Upper lobe of left lung (tissue), 6 donors: Measurements from ENCODE around the gene COMMD6. TPM values are rescaled to one million over a fixed set of nuclear protein-coding genes. Genes with fewer than 3 reads are reported as not detected.
A peak's percentile ranks its signal among the peaks of the same experiment; 100 is the strongest.

Experiments
- ATAC-seq, 2 donors: fragments of 200-7000 bp; cut with Tn5 transposase; one replicate each; pipeline ENCODE4 v1.9.1; 2022; ENCODE audit warnings: mild to moderate bottlenecking in 2 of 2, moderate library complexity in 2 of 2; ENCODE audit not compliant: low FRiP score in 2 of 2
- DNase-seq, 2 donors: peaks; one replicate each; pipeline ENCODE4 v3.0.0-alpha.2; 2019 to 2020
- H3K27ac ChIP-seq, 4 donors: fragments of 200-600 bp; sonication (generic); one replicate each; pipeline ENCODE4 v1.5.1; 2016 to 2019
- H3K27me3 ChIP-seq, 4 donors: fragments of 200-600 bp; sonication (generic); one replicate each; pipeline ENCODE4 v1.5.1; 2017 to 2019
- H3K36me3 ChIP-seq, 4 donors: fragments of 200-600 bp; sonication (generic); one replicate each; pipeline ENCODE4 v1.5.1; 2016 to 2019
- H3K4me1 ChIP-seq, 4 donors: fragments of 200-600 bp; sonication (generic); one replicate each; pipeline ENCODE4 v1.5.1; 2018 to 2019
- H3K4me3 ChIP-seq, 4 donors: fragments of 200-600 bp; sonication (generic); one replicate each; pipeline ENCODE4 v1.5.1; 2017 to 2019; ENCODE audit warnings: mild to moderate bottlenecking in 2 of 4, moderate library complexity in 1 of 4
- H3K9me3 ChIP-seq, 4 donors: fragments of 200-600 bp; sonication (generic); one replicate each; pipeline ENCODE4 v1.5.1; 2018 to 2019
- EP300 ChIP-seq, 4 donors: sonication (generic); formaldehyde crosslinking; IDR thresholded peaks; one replicate each; pipeline ENCODE4 v1.5.1; 2017; ENCODE audit warnings: antibody characterized with exemption in 4 of 4, control low read depth in 2 of 4
- POLR2A ChIP-seq, 4 donors: fragments of 450-650 bp; IDR thresholded peaks; one replicate each; pipeline ENCODE4 v1.5.1; 2016 to 2017; ENCODE audit warnings: antibody characterized with exemption in 4 of 4, mild to moderate bottlenecking in 2 of 4
- POLR2AphosphoS5 ChIP-seq, 2 donors: sonication (generic); formaldehyde crosslinking; IDR thresholded peaks; one replicate each; pipeline ENCODE4 v1.5.1; 2017; ENCODE audit warnings: antibody characterized with exemption in 2 of 2
- WGBS, 2 donors: methylation state at CpG; one replicate each; pipeline ENCODE4 v1.1.5; 2017 to 2018; 5-methylcytosine and 5-hydroxymethylcytosine counted together
- total RNA-seq, 6 donors: library from RNA; depleted of rRNA in 4 of 6; stranded (reverse); fragments of >200 nt in 4 of 6; gene quantifications; one replicate each; pipeline versions ENCODE4 v1.1.0 to v1.2.1, GENCODE V29; 2016 to 2021
- TF ChIP-seq, protein P1 (sequence below), 6 experiments: fragments of 450-650 bp in 4 of 6; fragments of 200-600 bp in 2 of 6; sonication (generic) in 2 of 6; IDR thresholded peaks; one replicate each; pipeline ENCODE4 v1.5.1; 2016 to 2019; ENCODE audit warnings: antibody characterized with exemption in 6 of 6
- donor health status: DM: no; HTN: no; CAD: no; lungs with moderate emphysema.
- donor health status: DM: no; HTN: yes; CAD: no; lungs with severe emphysema.

The COMMD6 gene
- total RNA-seq, 6 donors from 2014 or later = 9.0 to 134 (median 63.8) TPM

DNA sequence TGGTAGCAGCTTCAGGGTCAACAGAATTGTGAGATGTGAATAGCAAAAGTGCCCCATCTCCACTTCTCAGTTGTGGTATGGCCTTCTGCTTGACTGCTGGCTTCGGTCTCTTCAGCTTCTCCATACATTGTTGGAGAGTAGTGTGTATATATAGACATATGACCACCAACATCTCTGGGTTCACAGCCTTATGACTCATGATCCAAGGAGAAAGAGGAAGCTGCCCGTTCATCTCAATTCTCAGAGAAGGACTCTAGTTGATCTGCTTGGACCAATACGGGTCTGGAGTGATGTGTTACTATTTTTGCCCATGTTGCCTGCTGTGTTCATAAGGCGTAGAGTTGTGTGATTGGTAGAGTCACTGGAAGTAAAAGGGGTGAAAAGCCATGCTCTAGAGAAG lies 3.6 kb upstream of the COMMD6 start:
- Histone ChIP-seq H3K9me3 (no peaks in the 10 kb centered on the region), H3K27me3 (no peaks in the 10 kb centered on the region), H3K27ac (no peak overlapping the region), H3K4me3 (no peak overlapping the region), H3K4me1 (peaks cover 9 to 13% (median 11%) of the 10 kb centered on the region in 4 donors), H3K36me3 (no peaks in the 10 kb centered on the region)
- ATAC-seq (peak in 1 of 2 donors; percentile 30), DNase-seq (peak in 1 of 2 donors; percentile 27)
- WGBS, 2 donors = 78 to 79% methylated on average over 4 of the region's 4 CpGs
- TF ChIP-seq POLR2AphosphoS5 (IDR thresholded peaks at IDR 0.05) (no peak), POLR2A (IDR thresholded peaks at IDR 0.05) (no peak), EP300 (IDR thresholded peaks at IDR 0.05) (no peak)
- TF ChIP-seq, protein P1, sequence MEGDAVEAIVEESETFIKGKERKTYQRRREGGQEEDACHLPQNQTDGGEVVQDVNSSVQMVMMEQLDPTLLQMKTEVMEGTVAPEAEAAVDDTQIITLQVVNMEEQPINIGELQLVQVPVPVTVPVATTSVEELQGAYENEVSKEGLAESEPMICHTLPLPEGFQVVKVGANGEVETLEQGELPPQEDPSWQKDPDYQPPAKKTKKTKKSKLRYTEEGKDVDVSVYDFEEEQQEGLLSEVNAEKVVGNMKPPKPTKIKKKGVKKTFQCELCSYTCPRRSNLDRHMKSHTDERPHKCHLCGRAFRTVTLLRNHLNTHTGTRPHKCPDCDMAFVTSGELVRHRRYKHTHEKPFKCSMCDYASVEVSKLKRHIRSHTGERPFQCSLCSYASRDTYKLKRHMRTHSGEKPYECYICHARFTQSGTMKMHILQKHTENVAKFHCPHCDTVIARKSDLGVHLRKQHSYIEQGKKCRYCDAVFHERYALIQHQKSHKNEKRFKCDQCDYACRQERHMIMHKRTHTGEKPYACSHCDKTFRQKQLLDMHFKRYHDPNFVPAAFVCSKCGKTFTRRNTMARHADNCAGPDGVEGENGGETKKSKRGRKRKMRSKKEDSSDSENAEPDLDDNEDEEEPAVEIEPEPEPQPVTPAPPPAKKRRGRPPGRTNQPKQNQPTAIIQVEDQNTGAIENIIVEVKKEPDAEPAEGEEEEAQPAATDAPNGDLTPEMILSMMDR (IDR thresholded peaks at IDR 0.05) = no peak

GRCh38 chr13:75533861-75534260 lies 3.8 kb downstream of the COMMD6 start:
- Histone ChIP-seq H3K4me1 (peaks cover 11 to 13% (median 12%) of the 10 kb centered on the region in 4 donors), H3K9me3 (no peaks in the 10 kb centered on the region), H3K27me3 (no peaks in the 10 kb centered on the region), H3K4me3 (no peak overlapping the region), H3K36me3 (peaks cover 0 to 14% (median 0%) of the 10 kb centered on the region in 4 donors), H3K27ac (no peak overlapping the region)
- WGBS, 2 donors = 90 to 92% methylated on average over 1 of the region's 1 CpG
- ATAC-seq = no peak
- no peak for DNase-seq
- TF ChIP-seq EP300 (IDR thresholded peaks at IDR 0.05) (no peak), POLR2A (IDR thresholded peaks at IDR 0.05) (no peak), POLR2AphosphoS5 (IDR thresholded peaks at IDR 0.05) (no peak)
- TF ChIP-seq, protein P1 (IDR thresholded peaks at IDR 0.05) = no peak

DNA sequence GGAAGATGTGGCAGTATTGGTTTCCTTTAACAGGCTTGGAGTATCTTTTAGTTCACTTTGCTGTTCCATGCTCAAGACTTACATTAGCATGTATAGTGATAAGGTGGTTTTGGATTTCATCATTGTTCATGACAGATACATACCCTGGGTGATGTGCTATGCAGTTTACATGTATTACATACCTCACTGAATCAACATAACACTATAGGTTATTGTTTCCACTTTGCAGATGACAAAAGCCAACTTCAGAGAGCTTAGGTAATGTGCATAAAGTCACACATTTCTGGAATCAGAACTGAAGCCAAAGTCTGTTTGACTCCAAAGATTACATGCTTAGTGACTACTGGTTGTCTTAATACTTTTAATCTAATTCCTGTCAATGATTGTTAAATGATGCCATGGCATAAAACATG lies 7.1 kb downstream of the COMMD6 start:
- peaks cover 0 to 34% (median 2%) of the 10 kb centered on the region in 4 donors for H3K36me3 ChIP-seq
- no peak for DNase-seq
- no peak for ATAC-seq
- TF ChIP-seq, protein P1 (IDR thresholded peaks at IDR 0.05) = no peak
- TF ChIP-seq EP300 (IDR thresholded peaks at IDR 0.05) (no peak), POLR2AphosphoS5 (IDR thresholded peaks at IDR 0.05) (no peak), POLR2A (IDR thresholded peaks at IDR 0.05) (no peak)
- no peak overlapping the region for H3K4me3 ChIP-seq
- H3K9me3 ChIP-seq = no peaks in the 10 kb centered on the region
- no peaks in the 10 kb centered on the region for H3K27me3 ChIP-seq
- H3K4me1 ChIP-seq = no peaks in the 10 kb centered on the region
- H3K27ac ChIP-seq = no peak overlapping the region

- H3K4me3 ChIP-seq = no peak overlapping the region
- H3K27ac ChIP-seq = no peak overlapping the region
- no peaks in the 10 kb centered on the region for H3K27me3 ChIP-seq
- DNase-seq (no peak), ATAC-seq (no peak)
- TF ChIP-seq POLR2AphosphoS5 (IDR thresholded peaks at IDR 0.05) = no peak
- no peak for TF ChIP-seq EP300 (IDR thresholded peaks at IDR 0.05)
- TF ChIP-seq POLR2A (IDR thresholded peaks at IDR 0.05) = no peak
- TF ChIP-seq, protein P1 (IDR thresholded peaks at IDR 0.05) = no peak
- no peaks in the 10 kb centered on the region for H3K9me3 ChIP-seq
- H3K36me3 ChIP-seq = peaks cover 0 to 15% (median 3%) of the 10 kb centered on the region in 4 donors
- WGBS, 2 donors = 53 to 55% methylated on average over 3 of the region's 3 CpGs
- no peaks in the 10 kb centered on the region for H3K4me1 ChIP-seq
Observed at GRCh38 chr13:75521956-75522355, 15.7 kb downstream of the COMMD6 start.

- DNase-seq = peak in 1 of 2 donors; percentile 78
- H3K27me3 ChIP-seq = no peaks in the 10 kb centered on the region
- H3K9me3 ChIP-seq = no peaks in the 10 kb centered on the region
- H3K4me3 ChIP-seq = no peak overlapping the region
- peak in 1 of 2 donors; percentile 52 for ATAC-seq
- no peak for TF ChIP-seq EP300 (IDR thresholded peaks at IDR 0.05)
- no peak for TF ChIP-seq POLR2A (IDR thresholded peaks at IDR 0.05)
- TF ChIP-seq, protein P1 (IDR thresholded peaks at IDR 0.05) = no peak
- no peak for TF ChIP-seq POLR2AphosphoS5 (IDR thresholded peaks at IDR 0.05)
- no peak overlapping the region for H3K27ac ChIP-seq
- 99 to 100% methylated on average over 4 to 21 of the region's 30 CpGs for WGBS, 2 donors
- H3K4me1 ChIP-seq = no peaks in the 10 kb centered on the region
- no peaks in the 10 kb centered on the region for H3K36me3 ChIP-seq
Observed at GRCh38 chr13:75518439-75519088, 19.1 kb downstream of the COMMD6 start.
